T-helper 9 cell (primary cell): ENCODE data around the gene C3orf62.
"Not testable (repeated sequence)": the region's sequence is repeated elsewhere in the genome, so short reads cannot be mapped to it uniquely, and the experiment has no call there.

Source experiments
- DNase-seq: peaks from one replicate; pipeline ENCODE4 v3.0.0-alpha.2; 2020

The C3orf62 gene

DNA sequence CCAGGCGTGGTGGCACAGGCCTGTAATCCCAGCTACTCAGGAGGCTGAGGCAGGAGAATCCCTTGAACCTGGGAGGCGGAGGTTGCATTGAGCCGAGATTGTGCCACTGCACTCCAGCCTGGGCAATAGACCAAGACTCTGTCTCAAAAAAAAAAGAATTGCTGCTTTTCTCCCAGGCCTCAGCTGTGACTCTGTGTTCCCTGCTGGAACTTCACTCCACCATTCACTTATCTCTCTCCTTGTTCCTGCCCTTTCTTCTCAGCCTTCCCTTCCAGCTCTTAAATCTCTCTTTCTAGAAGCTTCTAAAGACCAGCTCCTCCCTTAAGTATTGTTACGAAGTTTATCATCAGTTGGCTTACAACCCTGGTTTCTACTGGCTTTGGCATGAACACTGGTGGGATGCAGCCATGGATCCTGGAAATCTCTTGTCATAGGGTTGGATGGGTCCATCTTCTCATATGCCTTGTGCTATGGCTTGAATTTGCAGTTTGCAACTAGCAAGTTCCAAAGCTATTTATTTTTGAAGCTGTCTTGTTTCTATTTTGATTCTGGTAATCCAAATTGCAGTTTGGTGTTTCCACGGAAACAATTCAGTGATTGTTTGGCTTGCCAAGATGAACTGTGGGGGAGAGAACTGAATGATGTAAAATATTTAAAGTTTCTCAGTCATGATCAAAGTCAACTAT, 10.5 kb downstream of the C3orf62 start:
- DNase-seq, result no peak

- no peak for DNase-seq
Measured at GRCh38 chr3:49265661-49266386, 11.2 kb downstream of the C3orf62 start.

DNA sequence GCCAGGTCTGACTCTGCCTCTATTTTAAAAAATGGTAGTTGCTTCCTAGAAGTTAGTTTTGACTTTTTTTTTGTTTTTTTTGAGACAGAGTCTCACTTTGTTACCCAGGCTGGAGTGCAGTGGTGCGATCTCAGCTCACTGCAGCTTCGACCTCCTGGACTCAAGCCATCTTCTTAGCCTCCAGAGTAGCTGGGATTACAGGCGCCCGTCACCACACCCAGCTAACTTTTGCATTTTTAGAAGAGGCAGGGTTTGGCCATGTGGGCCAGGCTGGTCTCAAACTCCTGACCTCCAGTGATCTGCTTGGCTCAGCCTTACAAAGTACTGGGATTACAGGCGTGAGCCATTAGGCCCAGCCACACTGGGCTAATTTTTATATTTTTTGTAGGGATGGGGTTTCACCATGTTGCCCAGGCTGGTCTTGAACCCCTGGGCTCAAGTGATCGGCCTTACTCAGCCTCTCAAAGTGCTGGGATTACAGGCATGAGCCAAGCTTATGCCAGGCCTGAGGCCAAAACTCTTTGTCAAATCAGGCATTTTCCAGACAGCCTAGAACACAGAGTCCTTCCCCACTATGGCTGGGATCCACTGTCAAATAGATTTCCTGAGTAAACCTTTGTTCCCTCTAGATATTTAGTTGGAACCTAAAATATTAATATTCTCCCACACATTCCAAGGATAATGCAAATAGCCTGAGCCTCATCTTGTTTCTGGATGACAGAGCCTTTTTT, 13.7 kb downstream of the C3orf62 start:
- no peak for DNase-seq

DNA sequence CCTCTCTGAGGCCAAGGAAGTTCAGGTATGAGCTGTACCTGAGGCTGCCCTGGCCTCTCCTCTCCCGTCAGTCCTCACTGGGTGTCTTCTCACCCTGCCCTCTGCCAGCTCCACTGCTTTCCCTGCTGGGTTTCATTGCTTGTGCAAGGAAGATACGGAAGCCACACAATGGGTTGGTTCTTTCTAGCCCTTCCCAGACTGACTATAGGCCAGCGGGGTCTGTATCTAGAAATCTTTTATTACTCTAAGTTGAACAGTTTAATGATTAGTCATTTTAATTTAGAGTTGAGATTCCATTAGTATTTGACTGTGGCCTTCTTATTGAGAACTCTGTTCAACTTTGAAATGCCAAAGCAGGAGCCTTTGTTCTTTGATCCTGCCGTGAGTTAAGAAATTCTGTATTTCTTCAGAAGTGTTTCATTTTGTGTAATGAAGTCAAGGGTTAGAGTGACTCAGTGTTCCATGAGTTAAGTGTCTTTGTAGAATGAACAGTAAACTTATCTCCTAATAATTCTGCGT, 16.2 kb downstream of the C3orf62 start:
- DNase-seq, result no peak

DNA sequence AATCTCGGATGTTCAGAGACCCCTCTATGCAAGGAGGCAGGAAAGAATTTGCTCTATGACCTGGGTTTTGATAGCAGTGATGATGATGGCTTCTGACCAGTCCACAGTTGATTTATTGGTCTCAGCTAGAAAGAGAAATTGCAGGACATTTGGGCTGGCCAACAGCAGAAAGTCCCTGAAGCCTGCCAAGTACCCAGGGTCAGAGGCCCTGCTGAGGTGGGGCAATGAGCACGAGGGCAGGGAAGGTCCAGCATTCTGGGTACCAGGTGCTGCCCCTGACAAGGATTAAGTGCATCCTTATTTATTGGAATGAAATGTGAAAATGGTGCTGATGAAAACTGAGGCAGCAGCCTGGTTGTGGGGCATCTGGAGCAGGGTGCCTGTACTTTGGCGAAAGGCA, 19.8 kb downstream of the C3orf62 start:
- DNase-seq, result no peak

GRCh38 chr3:49255718-49256511, 21.1 kb downstream of the C3orf62 start:
- no peak for DNase-seq

- no peak for DNase-seq
Measured at GRCh38 chr3:49255112-49255511, 21.9 kb downstream of the C3orf62 start.

GRCh38 chr3:49253512-49253911, 23.5 kb downstream of the C3orf62 start:
- DNase-seq, result no peak

DNA sequence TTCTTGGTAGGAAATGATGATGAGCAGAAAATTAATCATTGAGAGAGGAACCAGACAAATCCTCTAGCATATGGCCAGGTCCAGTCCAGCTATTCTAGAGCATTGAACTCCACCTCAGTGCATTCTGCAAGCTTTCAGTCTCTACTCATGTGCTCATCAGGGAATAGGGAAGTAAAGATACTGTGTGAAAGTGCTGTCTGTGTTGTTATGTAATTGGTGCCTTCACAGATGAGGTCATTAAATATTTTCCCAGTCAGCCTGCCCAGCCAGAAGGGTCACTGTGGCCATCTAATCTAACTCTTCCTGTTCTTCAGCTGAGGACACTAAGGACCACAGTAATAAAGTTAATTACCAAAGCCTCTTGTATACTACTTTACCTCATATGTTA, 28.2 kb downstream of the C3orf62 start:
- no peak for DNase-seq

DNA sequence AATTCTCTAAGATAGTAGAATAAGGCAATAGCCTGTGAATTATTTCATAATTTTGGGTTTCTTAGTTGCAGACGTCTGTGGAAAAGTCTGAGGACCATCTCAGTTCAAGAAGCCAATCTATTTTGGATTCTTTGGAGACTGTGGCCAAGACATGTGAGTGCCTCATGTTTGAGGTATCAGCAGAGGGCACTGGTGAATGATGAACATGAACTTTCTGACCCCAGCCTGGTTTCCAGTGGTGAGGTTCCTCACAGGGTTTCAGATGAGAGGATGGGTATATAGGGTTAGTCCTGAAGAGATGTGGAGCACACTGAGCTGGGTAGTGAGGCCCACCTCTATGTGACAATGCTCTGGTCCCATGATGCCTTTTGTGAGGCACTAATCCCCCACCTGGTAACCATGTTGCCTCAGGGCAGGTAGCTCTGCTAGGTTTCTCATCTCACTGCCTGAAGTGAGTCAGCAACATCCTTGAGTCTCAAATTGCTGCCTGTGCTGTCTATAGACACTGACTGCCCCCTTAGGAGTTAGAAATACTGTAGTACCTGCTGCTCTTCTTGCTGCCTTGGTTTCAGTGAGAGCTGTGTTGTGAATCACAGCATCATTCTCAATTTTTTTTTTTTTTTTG, 32.3 kb downstream of the C3orf62 start:
- DNase-seq, result no peak

GRCh38 chr3:49240091-49240490, 36.9 kb downstream of the C3orf62 start:
- DNase-seq, result not testable (repeated sequence)

GRCh38 chr3:49238274-49239127, 38.5 kb downstream of the C3orf62 start:
- DNase-seq, result no peak

- no peak for DNase-seq
Measured at GRCh38 chr3:49237344-49237743, 39.7 kb downstream of the C3orf62 start.

GRCh38 chr3:49236226-49236625, 40.8 kb downstream of the C3orf62 start:
- DNase-seq, result no peak

DNA sequence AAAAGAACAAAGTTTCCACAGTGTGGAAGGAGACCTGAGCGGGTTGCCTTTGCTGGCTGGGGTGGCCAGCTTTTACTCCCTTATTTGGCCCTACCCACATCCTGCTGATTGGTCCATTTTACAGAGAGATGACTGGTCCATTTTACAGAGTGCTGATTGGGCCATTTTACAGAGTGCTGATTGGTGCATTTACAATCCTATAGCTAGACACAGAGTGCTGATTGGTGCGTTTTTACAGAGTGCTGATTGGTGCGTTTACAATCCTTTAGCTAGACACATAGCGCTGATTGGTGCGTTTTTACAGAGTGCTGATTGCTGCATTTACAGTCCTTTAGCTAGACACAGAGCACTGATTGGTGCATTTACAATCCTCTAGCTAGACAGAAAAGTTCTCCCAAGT, 48.2 kb downstream of the C3orf62 start:
- not testable (repeated sequence) for DNase-seq

DNA sequence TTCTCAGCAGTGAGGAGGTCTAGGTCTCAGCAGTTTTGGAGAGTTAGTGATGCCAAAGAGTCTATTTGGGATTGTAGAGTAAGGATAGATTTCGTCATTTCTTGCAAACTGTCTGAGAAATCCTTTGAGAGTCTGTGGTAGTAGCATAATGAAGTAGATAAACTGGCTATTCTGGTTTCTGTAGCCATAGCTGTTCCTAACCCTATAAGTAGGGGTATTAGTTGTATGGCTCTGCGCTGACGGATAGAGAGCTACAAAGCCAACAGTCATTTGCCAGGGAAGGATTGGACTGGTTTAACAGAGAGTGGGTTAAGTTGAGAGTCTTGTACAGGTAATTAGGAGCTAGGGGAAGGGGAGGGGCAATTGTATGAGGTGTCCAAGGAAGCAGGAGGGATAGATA, 55.0 kb downstream of the C3orf62 start:
- no peak for DNase-seq

DNA sequence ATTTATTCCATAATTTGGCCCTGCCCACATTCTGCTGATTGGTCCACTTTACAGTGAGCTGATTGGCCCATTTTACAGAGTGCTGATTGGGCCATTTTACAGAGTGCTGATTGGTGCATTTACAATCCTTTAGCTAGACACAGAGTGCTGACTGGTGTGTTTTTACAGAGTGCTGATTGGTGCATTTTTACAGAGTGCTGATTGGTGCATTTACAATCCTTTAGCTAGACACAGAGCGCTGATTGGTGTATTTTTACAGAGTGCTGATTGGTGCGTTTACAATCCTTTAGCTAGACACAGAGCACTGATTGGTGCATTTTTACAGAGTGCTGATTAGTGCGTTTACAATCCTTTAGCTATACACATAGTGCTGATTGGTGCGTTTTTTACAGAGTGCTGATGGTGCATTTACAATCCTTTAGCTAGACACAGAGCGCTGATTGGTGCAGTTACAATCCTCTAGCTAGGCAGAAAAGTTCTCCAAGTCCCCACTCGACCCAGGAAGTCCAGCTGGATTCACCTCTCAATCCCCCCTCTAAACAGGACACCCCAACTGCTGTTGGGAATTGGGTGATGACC, 56.0 kb downstream of the C3orf62 start:
- not testable (repeated sequence) for DNase-seq

- no peak for DNase-seq
Measured at GRCh38 chr3:49219132-49219531, 57.9 kb downstream of the C3orf62 start.
